Kidney (tissue), 14 donors: ENCODE measurements around the gene PRKCD. TPM values are rescaled to one million over a fixed set of nuclear protein-coding genes. Genes with fewer than 3 reads are reported as not detected.
A peak's percentile ranks its signal among the peaks of the same experiment; 100 is the strongest.
"Not testable (repeated sequence)": the region's sequence is repeated elsewhere in the genome, so short reads cannot be mapped to it uniquely, and the experiment has no call there.

Experiments used
- DNase-seq, 5 donors: peaks; one replicate each; pipeline ENCODE4 v3.0.0-alpha.2; 2013 to 2020
- FAIRE-seq: peaks from 2 replicates; lab custom pipeline; 2012; peaks lifted over from hg19 to GRCh38; lab: Jason Lieb, UNC
- H3K27ac ChIP-seq, 2 donors: one replicate each; pipeline ENCODE4 v1.7.0; 2013; ENCODE audit warnings: low read depth in 2 of 2, low read length in 2 of 2, inconsistent platforms in 1 of 2
- H3K27me3 ChIP-seq: one replicate; pipeline ENCODE4 v1.7.1; 2013; ENCODE audit warnings: low read length, inconsistent platforms; ENCODE audit not compliant: control insufficient read depth, insufficient read depth
- H3K36me3 ChIP-seq, 3 donors: one replicate each; pipeline versions ENCODE4 v1.7.0 to v1.7.1; 2013; ENCODE audit warnings: low read length in 3 of 3, control low read depth in 1 of 3, inconsistent platforms in 1 of 3; ENCODE audit not compliant: insufficient read depth in 3 of 3, control insufficient read depth in 2 of 3
- H3K4me1 ChIP-seq, 3 donors: one replicate each; pipeline versions ENCODE4 v1.7.0 to v1.7.1; 2013; ENCODE audit warnings: low read length in 3 of 3, inconsistent platforms in 1 of 3, low read depth in 1 of 3; ENCODE audit not compliant: control insufficient read depth in 2 of 3, insufficient read depth in 2 of 3
- H3K4me3 ChIP-seq, 3 donors: one replicate each; pipeline versions ENCODE4 v1.7.0 to v1.8.1; 2013; ENCODE audit warnings: low read length in 3 of 3, control low read depth in 1 of 3, inconsistent platforms in 1 of 3
- H3K9ac ChIP-seq, 3 donors: one replicate each; pipeline versions ENCODE4 v1.7.0 to v1.7.1; 2013; ENCODE audit warnings: low read length in 3 of 3, control low read depth in 1 of 3, inconsistent platforms in 1 of 3
- H3K9me3 ChIP-seq, 3 donors: one replicate each; pipeline versions ENCODE4 v1.7.0 to v1.7.1; 2013; ENCODE audit warnings: low read length in 3 of 3, control low read depth in 1 of 3, inconsistent platforms in 1 of 3; ENCODE audit not compliant: control insufficient read depth in 2 of 3, insufficient read depth in 1 of 3
- CTCF ChIP-seq: IDR thresholded peaks from 3 replicates; pipeline ENCODE4 v1.5.1; 2012; ENCODE audit warnings: mild to moderate bottlenecking, moderate library complexity, borderline replicate concordance; ENCODE audit not compliant: insufficient read depth; ENCODE audit errors: extremely low read depth
- intact Hi-C: fragments of 100-400 bp; cut with DNase I; formaldehyde crosslinking; loops from one replicate; pipeline ENCODE4 v1.11.1; 2022
- polyA plus RNA-seq: library from polyadenylated mRNA; stranded (reverse); fragments of 350-450 nt; fragmentation: Illumina TruSeq; extraction: RNeasy Lipid Tissue Mini Kit (QIAGEN cat#74804); gene quantifications from one replicate; pipeline ENCODE4 v1.2.3, GENCODE V29; 2014; ENCODE audit warnings: low read depth, low replicate concordance; ENCODE audit not compliant: insufficient read depth
- total RNA-seq: library from RNA; stranded (reverse); fragmentation: NEBNext Ultra II Directional; extraction: Animal tissue kit (Norgen Biotek cat#: 25700); gene quantifications from one replicate; pipeline ENCODE4 v1.2.1, GENCODE V29; 2021
- donor health status: control.
- donor health status: control.
- donor health status: control.
- donor health status: control.
- donor health status: control.
- donor health status: DM: yes; HTN: yes; CAD: no.
- donor health status: Normal renal cell carcinoma (clear cell type).

Gene PRKCD
- total and polyA plus RNA-seq, 2 donors from 2014 or later, result 26.6 to 29.1 TPM

GRCh38 chr3:53149006-53149690, 11.9 kb upstream of the PRKCD start:
- DNase-seq (peak in 1 of 5 donors; percentile 55), FAIRE-seq (no peak)
- H3K27me3 ChIP-seq, result no peaks in the 10 kb centered on the region
- no peak overlapping the region for H3K27ac ChIP-seq
- TF ChIP-seq CTCF, result no peak
- no peak overlapping the region for H3K9ac ChIP-seq
- H3K9me3 ChIP-seq, result no peaks in the 10 kb centered on the region
- H3K4me1 ChIP-seq, result peaks cover 0 to 28% (median 20%) of the 10 kb centered on the region in 3 donors
- H3K36me3 ChIP-seq, result no peaks in the 10 kb centered on the region
- H3K4me3 ChIP-seq, result no peak overlapping the region
- intact Hi-C loops, result no loop called here

GRCh38 chr3:53149699-53150098, 11.3 kb upstream of the PRKCD start:
- Histone ChIP-seq H3K4me3 (no peak overlapping the region), H3K4me1 (peaks cover 0 to 31% (median 25%) of the 10 kb centered on the region in 3 donors), H3K9me3 (no peaks in the 10 kb centered on the region), H3K27me3 (no peaks in the 10 kb centered on the region), H3K27ac (no peak overlapping the region), H3K36me3 (no peaks in the 10 kb centered on the region), H3K9ac (no peak overlapping the region)
- intact Hi-C loops, result no loop called here
- FAIRE-seq (no peak), DNase-seq (peak in 1 of 5 donors; percentile 48)
- no peak for TF ChIP-seq CTCF

GRCh38 chr3:53150247-53151085, 10.5 kb upstream of the PRKCD start:
- DNase-seq (peak in 1 of 5 donors; percentile 59), FAIRE-seq (no peak)
- Histone ChIP-seq H3K27me3 (no peaks in the 10 kb centered on the region), H3K27ac (peak overlapping the region; percentile 26 to 59), H3K4me1 (peaks cover 0 to 36% (median 33%) of the 10 kb centered on the region in 3 donors), H3K36me3 (no peaks in the 10 kb centered on the region), H3K9ac (no peak overlapping the region), H3K9me3 (no peaks in the 10 kb centered on the region), H3K4me3 (no peak overlapping the region)
- TF ChIP-seq CTCF, result no peak
- intact Hi-C loops, result no loop called here

GRCh38 chr3:53151086-53151438, 9.9 kb upstream of the PRKCD start:
- H3K36me3 ChIP-seq, H3K9me3 ChIP-seq, H3K9ac ChIP-seq, H3K4me3 ChIP-seq, H3K27me3 ChIP-seq, intact Hi-C loops, FAIRE-seq: not testable (repeated sequence)
- Histone ChIP-seq H3K4me1 (peaks cover 0 to 42% (median 34%) of the 10 kb centered on the region in 3 donors), H3K27ac (peak overlapping the region in 1 of 2 donors; percentile 25)
- DNase-seq, result peak in 1 of 5 donors; percentile 19
